Lower leg skin (tissue), 4 donors: ENCODE measurements around the gene XKR8. TPM values are rescaled to one million over a fixed set of nuclear protein-coding genes. Genes with fewer than 3 reads are reported as not detected.

Experiments used
- total RNA-seq, 4 donors: library from RNA; depleted of rRNA; stranded (reverse); fragments of >200 nt; gene quantifications; one replicate each; pipeline ENCODE4 v1.1.0, GENCODE V29; 2016

XKR8 gene
- total RNA-seq, 4 donors from 2014 or later: 4.4 to 8.6 (median 6.4) TPM

Other genes starting within 250 kb of the XKR8 start
- gene FAM76A, start 234.0 kb upstream of the XKR8 start, total RNA-seq: 10 to 100 TPM in 3 of 4 donors, 1 to 10 TPM in 1; 9.0 to 17.0 (median 14.2) TPM
- gene STX12, start 186.8 kb upstream of the XKR8 start, total RNA-seq: 100 to 1,000 TPM in 1 of 4 donors, 10 to 100 TPM in 3; 58.7 to 115 (median 69.8) TPM
- 10 to 100 TPM; 25.1 to 49.1 (median 42.0) TPM for gene PPP1R8, start 129.2 kb upstream of the XKR8 start, total RNA-seq
- gene THEMIS2, start 87.4 kb upstream of the XKR8 start, total RNA-seq: 10 to 100 TPM in 2 of 4 donors, 1 to 10 TPM in 2; 5.1 to 12.6 (median 8.9) TPM
- 10 to 100 TPM; 24.9 to 35.8 (median 32.4) TPM for gene RPA2, start 45.4 kb upstream of the XKR8 start, total RNA-seq
- 1 to 10 TPM in 3 of 4 donors, under 1 TPM in 1; 0.55 to 3.5 (median 2.1) TPM for gene SMPDL3B, start 25.0 kb upstream of the XKR8 start, total RNA-seq
- 10 to 100 TPM; 14.9 to 20.1 (median 17.1) TPM for gene EYA3, start 128.6 kb downstream of the XKR8 start, total RNA-seq
- gene PTAFR, start 216.7 kb downstream of the XKR8 start, total RNA-seq: 10 to 100 TPM in 1 of 4 donors, 1 to 10 TPM in 3; 2.7 to 10.2 (median 6.8) TPM